ENCODE data around the gene FAM43A. TPM values are rescaled to one million over a fixed set of nuclear protein-coding genes. Genes with fewer than 3 reads are reported as not detected.

FAM43A gene
- total RNA-seq, 2 experiments from 2014 or later = 5.0 to 5.1 TPM

GRCh38 chr3:194727435-194728128 lies 41.9 kb downstream of the FAM43A start:
- Mint-ChIP-seq H3K27me3 (peaks cover 11% of the 10 kb centered on the region), H3K27ac (no peak overlapping the region), H3K4me3 (no peak overlapping the region), H3K36me3 (ENCODE audit: low read depth) (no peaks in the 10 kb centered on the region), H3K4me1 (no peaks in the 10 kb centered on the region), H3K9me3 (ENCODE audit: low read depth) (no peaks in the 10 kb centered on the region)
- POLR2A ChIA-PET = no interaction called here
- CTCF ChIA-PET = interaction anchor here (0.6 kb wide), 1 partner anchor 40 kb away, joined by 3 read pairs; no protein-coding TSS in a partner anchor
- DNase-seq (no peak), ATAC-seq (no peak)
- intact Hi-C loops (cut with DNase I, micrococcal nuclease) = no loop called here

GRCh38 chr3:194728986-194729385 lies 43.3 kb downstream of the FAM43A start:
- ChIA-PET CTCF (interaction anchor here (0.6 kb wide), 2 partner anchors 41 to 411 kb away, joined by 3 read pairs; no protein-coding TSS in a partner anchor), POLR2A (no interaction called here)
- no peak overlapping the region for H3K4me3 Mint-ChIP-seq
- no peak overlapping the region for H3K27ac Mint-ChIP-seq
- intact Hi-C loops (cut with DNase I, micrococcal nuclease) = no loop called here
- H3K4me1 Mint-ChIP-seq = no peaks in the 10 kb centered on the region
- DNase-seq (no peak), ATAC-seq (no peak)
- H3K9me3 Mint-ChIP-seq (ENCODE audit: low read depth) = no peaks in the 10 kb centered on the region
- peaks cover 15% of the 10 kb centered on the region for H3K27me3 Mint-ChIP-seq
- no peaks in the 10 kb centered on the region for H3K36me3 Mint-ChIP-seq (ENCODE audit: low read depth)

GRCh38 chr3:194730365-194730764 lies 44.7 kb downstream of the FAM43A start:
- peaks cover 18% of the 10 kb centered on the region for H3K27me3 Mint-ChIP-seq
- H3K4me3 Mint-ChIP-seq = no peak overlapping the region
- no peak overlapping the region for H3K27ac Mint-ChIP-seq
- no peaks in the 10 kb centered on the region for H3K36me3 Mint-ChIP-seq (ENCODE audit: low read depth)
- DNase-seq = no peak
- POLR2A ChIA-PET = no interaction called here
- CTCF ChIA-PET = no interaction called here
- ATAC-seq = no peak
- peaks cover 1% of the 10 kb centered on the region for H3K9me3 Mint-ChIP-seq (ENCODE audit: low read depth)
- H3K4me1 Mint-ChIP-seq = no peaks in the 10 kb centered on the region
- intact Hi-C loops (cut with DNase I, micrococcal nuclease) = no loop called here

GRCh38 chr3:194731506-194732073 lies 45.9 kb downstream of the FAM43A start:
- CTCF ChIA-PET = no interaction called here
- POLR2A ChIA-PET = no interaction called here
- Mint-ChIP-seq H3K9me3 (ENCODE audit: low read depth) (peaks cover 2% of the 10 kb centered on the region), H3K27ac (no peak overlapping the region), H3K4me1 (no peaks in the 10 kb centered on the region), H3K36me3 (ENCODE audit: low read depth) (no peaks in the 10 kb centered on the region), H3K4me3 (no peak overlapping the region), H3K27me3 (peaks cover 15% of the 10 kb centered on the region)
- DNase-seq (no peak), ATAC-seq (no peak)
- intact Hi-C loops (cut with DNase I, micrococcal nuclease) = no loop called here

GRCh38 chr3:194732617-194733016 lies 46.9 kb downstream of the FAM43A start:
- POLR2A ChIA-PET = no interaction called here
- intact Hi-C loops (cut with DNase I, micrococcal nuclease) = no loop called here
- no peaks in the 10 kb centered on the region for H3K36me3 Mint-ChIP-seq (ENCODE audit: low read depth)

GRCh38 chr3:194736277-194736895 lies 50.7 kb downstream of the FAM43A start:
- intact Hi-C loops (cut with DNase I, micrococcal nuclease) = no loop called here
- ATAC-seq (no peak), DNase-seq (no peak)
- Mint-ChIP-seq H3K4me1 (no peaks in the 10 kb centered on the region), H3K27me3 (peaks cover 22% of the 10 kb centered on the region), H3K36me3 (ENCODE audit: low read depth) (no peaks in the 10 kb centered on the region), H3K4me3 (no peak overlapping the region), H3K9me3 (ENCODE audit: low read depth) (peaks cover 2% of the 10 kb centered on the region), H3K27ac (no peak overlapping the region)
- POLR2A ChIA-PET = no interaction called here
- CTCF ChIA-PET = interaction anchor here (0.6 kb wide), 1 partner anchor 521 kb away, joined by 3 read pairs; no protein-coding TSS in a partner anchor

More at GRCh38 chr3:194732617-194733016, 46.9 kb downstream of the FAM43A start:
- no peak for ATAC-seq
- no peak for DNase-seq
- CTCF ChIA-PET = no interaction called here
- Mint-ChIP-seq H3K4me1 (no peaks in the 10 kb centered on the region), H3K27me3 (peaks cover 15% of the 10 kb centered on the region), H3K9me3 (ENCODE audit: low read depth) (peaks cover 2% of the 10 kb centered on the region), H3K27ac (no peak overlapping the region), H3K4me3 (no peak overlapping the region)

GRCh38 chr3:194736896-194737600 lies 51.4 kb downstream of the FAM43A start:
- CTCF ChIA-PET = interaction anchor here (0.6 to 1.1 kb wide), 3 partner anchors 33 to 455 kb away, joined by 3 to 4 read pairs (median 4); no protein-coding TSS in a partner anchor
- no peak for DNase-seq
- ATAC-seq = no peak
- H3K36me3 Mint-ChIP-seq (ENCODE audit: low read depth) = no peaks in the 10 kb centered on the region
- POLR2A ChIA-PET = no interaction called here
- no peaks in the 10 kb centered on the region for H3K4me1 Mint-ChIP-seq
- intact Hi-C loops (cut with DNase I, micrococcal nuclease) = no loop called here
- no peak overlapping the region for H3K27ac Mint-ChIP-seq
- peaks cover 2% of the 10 kb centered on the region for H3K9me3 Mint-ChIP-seq (ENCODE audit: low read depth)
- H3K4me3 Mint-ChIP-seq = no peak overlapping the region
- peaks cover 22% of the 10 kb centered on the region for H3K27me3 Mint-ChIP-seq

Other genes starting within 250 kb of the FAM43A start
- gene ATP13A3, start 198.9 kb upstream of the FAM43A start, total RNA-seq = 100 to 1,000 TPM in 1 of 2 experiments, 10 to 100 TPM in 1; 61.4 to 107 TPM
- gene TMEM44, start 52.5 kb upstream of the FAM43A start, total RNA-seq = 1 to 10 TPM; 3.7 to 4.7 TPM
- gene LSG1, start 13.7 kb upstream of the FAM43A start, total RNA-seq = 10 to 100 TPM; 41.4 to 43.9 TPM